Neural cell (in vitro differentiated cells): ENCODE data around the gene HIPK4. TPM values are rescaled to one million over a fixed set of nuclear protein-coding genes. Genes with fewer than 3 reads are reported as not detected.

ENCODE experiments used
- H2AFZ ChIP-seq: fragments of 200-600, 300-800 bp; sonication (generic), shearing (Covaris generic); 2 replicates; pipeline ENCODE4 v1.6.0; 2014; ENCODE audit warnings: low read depth, mild to moderate bottlenecking, antibody characterized with exemption, low read length, moderate library complexity
- H3F3A ChIP-seq: fragments of 200-600 bp; shearing (Covaris generic); 2 replicates; pipeline ENCODE4 v1.6.1; 2016; ENCODE audit warnings: mild to moderate bottlenecking, moderate library complexity, mixed read lengths, antibody characterized with exemption, low read length; ENCODE audit not compliant: insufficient read depth, poor library complexity, severe bottlenecking
- H3K27ac ChIP-seq: fragments of 200-600, 300-800 bp; sonication (generic), shearing (Covaris generic); 2 replicates; pipeline ENCODE4 v1.5.1; 2014; ENCODE audit warnings: mild to moderate bottlenecking, low read length, moderate library complexity
- H3K27me3 ChIP-seq: fragments of 300-800, 200-600 bp; sonication (generic), shearing (Covaris generic); 2 replicates; pipeline ENCODE4 v1.6.0; 2014; ENCODE audit warnings: mild to moderate bottlenecking, low read depth, low read length, moderate library complexity; ENCODE audit not compliant: insufficient read depth
- H3K36me3 ChIP-seq: fragments of 300-800, 200-600 bp; sonication (generic), shearing (Covaris generic); 2 replicates; pipeline ENCODE4 v1.5.1; 2014; ENCODE audit warnings: mild to moderate bottlenecking, antibody characterized with exemption, low read length, moderate library complexity; ENCODE audit not compliant: insufficient read depth
- H3K4me2 ChIP-seq: fragments of 300-800, 200-600 bp; sonication (generic), shearing (Covaris generic); 2 replicates; pipeline ENCODE4 v1.6.0; 2014; ENCODE audit warnings: mild to moderate bottlenecking, low read length
- H3K4me3 ChIP-seq: fragments of 300-800, 200-600 bp; sonication (generic), shearing (Covaris generic); 2 replicates; pipeline ENCODE4 v1.5.1; 2014; ENCODE audit warnings: mild to moderate bottlenecking, low read length, moderate library complexity
- H3K79me2 ChIP-seq: fragments of 200-600 bp; shearing (Covaris generic); replicated peaks from 2 replicates; pipeline ENCODE4 v1.6.0; 2014; ENCODE audit warnings: mild to moderate bottlenecking, low read length, moderate library complexity; ENCODE audit not compliant: insufficient read depth
- H3K9ac ChIP-seq: fragments of 300-800, 200-600 bp; sonication (generic), shearing (Covaris generic); 2 replicates; pipeline ENCODE4 v1.6.1; 2016; ENCODE audit warnings: mild to moderate bottlenecking, low read length, mixed read lengths
- H3K9me2 ChIP-seq: fragments of 200-600 bp; shearing (Covaris generic); 2 replicates; pipeline ENCODE4 v1.6.1; 2016; ENCODE audit warnings: mild to moderate bottlenecking, low read length, mixed read lengths; ENCODE audit not compliant: insufficient read depth
- H3K9me3 ChIP-seq: fragments of 200-600, 300-800 bp; sonication (generic), shearing (Covaris generic); 2 replicates; pipeline ENCODE4 v1.6.1; 2016; ENCODE audit warnings: mild to moderate bottlenecking, mixed run types, low read length, moderate library complexity, mixed read lengths
- H4K20me1 ChIP-seq: fragments of 200-600 bp; shearing (Covaris generic); 2 replicates; pipeline ENCODE4 v1.6.1; 2016; ENCODE audit warnings: mild to moderate bottlenecking, mixed run types; ENCODE audit not compliant: insufficient read depth
- EP300 ChIP-seq: fragments of 450-650 bp; conservative IDR thresholded peaks from 2 replicates; pipeline ENCODE4 v1.6.1; 2014; ENCODE audit warnings: antibody characterized with exemption, mild to moderate bottlenecking, moderate library complexity; ENCODE audit not compliant: poor library complexity, severe bottlenecking
- EZH2 ChIP-seq: fragments of 200-600, 300-800 bp; shearing (Covaris generic), sonication (generic); IDR thresholded peaks from 2 replicates; pipeline ENCODE4 v1.6.1; 2014; ENCODE audit warnings: antibody characterized with exemption, low read length, borderline replicate concordance, mild to moderate bottlenecking; ENCODE audit not compliant: insufficient read depth, poor library complexity, severe bottlenecking
- MXI1 ChIP-seq: fragments of 450-650 bp; conservative IDR thresholded peaks from 2 replicates; pipeline ENCODE4 v1.6.1; 2014; ENCODE audit warnings: antibody characterized with exemption, mild to moderate bottlenecking; ENCODE audit not compliant: poor library complexity, severe bottlenecking
- POLR2AphosphoS5 ChIP-seq: IDR thresholded peaks from 2 replicates; pipeline ENCODE4 v1.6.1; 2012
- RAD21 ChIP-seq: fragments of 450-650 bp; conservative IDR thresholded peaks from 2 replicates; pipeline ENCODE4 v1.6.1; 2014; ENCODE audit warnings: antibody characterized with exemption, mild to moderate bottlenecking, moderate library complexity
- SMC3 ChIP-seq: fragments of 450-650 bp; conservative IDR thresholded peaks from 2 replicates; pipeline ENCODE4 v1.6.1; 2014; ENCODE audit warnings: antibody characterized with exemption, mild to moderate bottlenecking, moderate library complexity; ENCODE audit not compliant: poor library complexity
- TAF1 ChIP-seq: IDR thresholded peaks from 2 replicates; pipeline ENCODE4 v1.6.1; 2012; ENCODE audit warnings: low read depth
- polyA plus RNA-seq: library from polyadenylated mRNA; depleted of rRNA; stranded (reverse); fragments of >200 nt; gene quantifications from 2 replicates; pipeline ENCODE4 v1.2.3, GENCODE V29; 2014
- TF ChIP-seq, protein P1 (sequence below): IDR thresholded peaks from 2 replicates; pipeline ENCODE4 v1.6.1; 2012; ENCODE audit warnings: borderline replicate concordance
- TF ChIP-seq, protein P2 (sequence below): fragments of 450-650 bp; IDR thresholded peaks from 2 replicates; pipeline ENCODE4 v1.5.1; 2014; ENCODE audit warnings: antibody characterized with exemption, mild to moderate bottlenecking, moderate library complexity; ENCODE audit not compliant: poor library complexity, severe bottlenecking

HIPK4 gene
- polyA plus RNA-seq, 1 donor from 2014 or later = not detected

DNA sequence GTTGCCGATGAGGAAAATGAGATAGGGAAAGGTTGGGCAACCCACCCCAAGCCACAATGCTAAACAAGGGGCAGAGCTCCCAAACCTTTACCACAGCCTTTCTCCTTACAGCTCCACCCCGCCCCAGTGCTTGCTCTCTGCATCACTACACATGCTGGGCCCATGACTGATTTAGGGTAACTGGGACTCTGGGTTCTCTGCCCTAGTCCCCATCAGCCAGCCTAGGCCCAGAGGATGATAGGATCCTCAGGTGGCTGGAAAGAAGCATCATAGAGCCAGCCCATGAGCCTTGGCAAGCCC lies 53.4 kb downstream of the HIPK4 start:
- no peak overlapping the region for H3K4me2 ChIP-seq
- TF ChIP-seq EP300 = no peak
- H3K27ac ChIP-seq = no peak overlapping the region
- H3K36me3 ChIP-seq = no peaks in the 10 kb centered on the region
- H3K9ac ChIP-seq = no peak overlapping the region
- no peak overlapping the region for H3K4me3 ChIP-seq
- H3K9me2 ChIP-seq = no peaks in the 10 kb centered on the region
- no peak overlapping the region for H2AFZ ChIP-seq
- no peaks in the 10 kb centered on the region for H3K27me3 ChIP-seq
- no peaks in the 10 kb centered on the region for H3K79me2 ChIP-seq
- no peaks in the 10 kb centered on the region for H3F3A ChIP-seq
- no peaks in the 10 kb centered on the region for H4K20me1 ChIP-seq
- H3K9me3 ChIP-seq = no peaks in the 10 kb centered on the region

DNA sequence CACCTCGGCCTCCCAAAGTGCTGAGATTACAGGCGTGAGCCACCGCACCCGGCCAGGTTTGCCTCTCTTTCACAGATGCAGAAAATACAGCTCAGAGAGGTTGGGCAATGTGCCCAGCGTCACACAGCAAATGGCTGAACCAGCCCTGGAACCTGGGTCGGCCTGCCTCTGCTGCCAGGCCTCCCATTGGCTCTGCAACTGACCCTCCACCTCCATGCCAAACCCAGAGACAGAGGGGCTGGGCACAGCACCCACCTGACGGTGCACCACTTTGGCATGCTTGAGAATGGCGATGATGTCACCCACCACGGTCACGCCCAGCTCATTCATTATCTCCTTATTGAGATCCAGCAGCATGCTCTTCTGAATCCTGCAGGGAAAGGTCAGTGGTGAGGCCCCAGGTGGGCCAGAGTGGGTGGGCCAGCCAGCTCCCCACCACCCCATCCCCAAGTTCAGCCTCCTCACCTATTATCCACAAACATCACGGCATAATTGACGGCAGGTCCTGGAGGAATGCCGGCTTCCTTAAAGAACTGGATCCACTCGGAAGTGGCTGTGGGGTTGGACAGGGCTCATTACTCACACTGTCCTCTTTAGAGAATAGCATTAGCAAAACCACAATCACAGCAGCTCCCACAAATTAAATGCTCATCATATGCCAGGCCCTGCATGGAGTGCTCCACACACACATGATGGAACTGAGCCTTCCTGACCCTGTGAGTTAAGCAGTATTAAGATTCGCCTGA lies 54.0 kb downstream of the HIPK4 start:
- Histone ChIP-seq H3K9me2 (no peaks in the 10 kb centered on the region), H3K27me3 (no peaks in the 10 kb centered on the region), H2AFZ (no peak overlapping the region), H3K27ac (no peak overlapping the region), H3K4me2 (no peak overlapping the region), H3K4me3 (no peak overlapping the region), H4K20me1 (no peaks in the 10 kb centered on the region), H3K9me3 (no peaks in the 10 kb centered on the region), H3K36me3 (no peaks in the 10 kb centered on the region), H3K9ac (no peak overlapping the region), H3F3A (no peaks in the 10 kb centered on the region), H3K79me2 (no peaks in the 10 kb centered on the region)
- TF ChIP-seq EP300 (no peak), POLR2AphosphoS5 (no peak), RAD21 (no peak), EZH2 (no peak), SMC3 (no peak), MXI1 (no peak), TAF1 (no peak)
- TF ChIP-seq, protein P1, sequence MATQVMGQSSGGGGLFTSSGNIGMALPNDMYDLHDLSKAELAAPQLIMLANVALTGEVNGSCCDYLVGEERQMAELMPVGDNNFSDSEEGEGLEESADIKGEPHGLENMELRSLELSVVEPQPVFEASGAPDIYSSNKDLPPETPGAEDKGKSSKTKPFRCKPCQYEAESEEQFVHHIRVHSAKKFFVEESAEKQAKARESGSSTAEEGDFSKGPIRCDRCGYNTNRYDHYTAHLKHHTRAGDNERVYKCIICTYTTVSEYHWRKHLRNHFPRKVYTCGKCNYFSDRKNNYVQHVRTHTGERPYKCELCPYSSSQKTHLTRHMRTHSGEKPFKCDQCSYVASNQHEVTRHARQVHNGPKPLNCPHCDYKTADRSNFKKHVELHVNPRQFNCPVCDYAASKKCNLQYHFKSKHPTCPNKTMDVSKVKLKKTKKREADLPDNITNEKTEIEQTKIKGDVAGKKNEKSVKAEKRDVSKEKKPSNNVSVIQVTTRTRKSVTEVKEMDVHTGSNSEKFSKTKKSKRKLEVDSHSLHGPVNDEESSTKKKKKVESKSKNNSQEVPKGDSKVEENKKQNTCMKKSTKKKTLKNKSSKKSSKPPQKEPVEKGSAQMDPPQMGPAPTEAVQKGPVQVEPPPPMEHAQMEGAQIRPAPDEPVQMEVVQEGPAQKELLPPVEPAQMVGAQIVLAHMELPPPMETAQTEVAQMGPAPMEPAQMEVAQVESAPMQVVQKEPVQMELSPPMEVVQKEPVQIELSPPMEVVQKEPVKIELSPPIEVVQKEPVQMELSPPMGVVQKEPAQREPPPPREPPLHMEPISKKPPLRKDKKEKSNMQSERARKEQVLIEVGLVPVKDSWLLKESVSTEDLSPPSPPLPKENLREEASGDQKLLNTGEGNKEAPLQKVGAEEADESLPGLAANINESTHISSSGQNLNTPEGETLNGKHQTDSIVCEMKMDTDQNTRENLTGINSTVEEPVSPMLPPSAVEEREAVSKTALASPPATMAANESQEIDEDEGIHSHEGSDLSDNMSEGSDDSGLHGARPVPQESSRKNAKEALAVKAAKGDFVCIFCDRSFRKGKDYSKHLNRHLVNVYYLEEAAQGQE = no peak
- TF ChIP-seq, protein P2, sequence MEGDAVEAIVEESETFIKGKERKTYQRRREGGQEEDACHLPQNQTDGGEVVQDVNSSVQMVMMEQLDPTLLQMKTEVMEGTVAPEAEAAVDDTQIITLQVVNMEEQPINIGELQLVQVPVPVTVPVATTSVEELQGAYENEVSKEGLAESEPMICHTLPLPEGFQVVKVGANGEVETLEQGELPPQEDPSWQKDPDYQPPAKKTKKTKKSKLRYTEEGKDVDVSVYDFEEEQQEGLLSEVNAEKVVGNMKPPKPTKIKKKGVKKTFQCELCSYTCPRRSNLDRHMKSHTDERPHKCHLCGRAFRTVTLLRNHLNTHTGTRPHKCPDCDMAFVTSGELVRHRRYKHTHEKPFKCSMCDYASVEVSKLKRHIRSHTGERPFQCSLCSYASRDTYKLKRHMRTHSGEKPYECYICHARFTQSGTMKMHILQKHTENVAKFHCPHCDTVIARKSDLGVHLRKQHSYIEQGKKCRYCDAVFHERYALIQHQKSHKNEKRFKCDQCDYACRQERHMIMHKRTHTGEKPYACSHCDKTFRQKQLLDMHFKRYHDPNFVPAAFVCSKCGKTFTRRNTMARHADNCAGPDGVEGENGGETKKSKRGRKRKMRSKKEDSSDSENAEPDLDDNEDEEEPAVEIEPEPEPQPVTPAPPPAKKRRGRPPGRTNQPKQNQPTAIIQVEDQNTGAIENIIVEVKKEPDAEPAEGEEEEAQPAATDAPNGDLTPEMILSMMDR = no peak

DNA sequence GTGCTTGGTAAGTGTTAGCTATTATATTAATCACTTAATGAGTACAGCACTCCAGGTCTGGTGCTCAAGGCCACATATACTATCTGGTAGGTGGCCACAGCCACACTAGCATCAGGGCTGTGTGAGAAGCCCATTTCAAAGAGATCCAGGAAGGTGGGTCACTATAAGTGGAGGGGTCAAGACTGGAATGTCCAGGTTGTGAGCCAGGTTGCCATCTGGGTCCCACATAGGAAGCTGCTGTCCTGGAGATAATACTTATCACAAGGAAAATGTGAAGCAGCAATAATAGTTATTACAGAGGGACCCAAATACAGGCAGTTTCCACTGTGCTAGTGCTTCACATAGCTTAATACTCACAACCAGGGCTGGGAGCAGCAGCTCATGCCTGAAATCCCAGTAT lies 54.9 kb downstream of the HIPK4 start:
- Histone ChIP-seq H3K4me3 (no peak overlapping the region), H3K79me2 (no peaks in the 10 kb centered on the region), H3K4me2 (no peak overlapping the region), H3K9me3 (no peaks in the 10 kb centered on the region), H2AFZ (no peak overlapping the region), H4K20me1 (no peaks in the 10 kb centered on the region), H3K27me3 (no peaks in the 10 kb centered on the region), H3F3A (no peaks in the 10 kb centered on the region), H3K9me2 (no peaks in the 10 kb centered on the region), H3K27ac (no peak overlapping the region), H3K36me3 (no peaks in the 10 kb centered on the region), H3K9ac (no peak overlapping the region)
- TF ChIP-seq EZH2 (no peak), POLR2AphosphoS5 (no peak), RAD21 (no peak), EP300 (no peak), TAF1 (no peak), SMC3 (no peak)
- TF ChIP-seq, protein P1 = no peak
- TF ChIP-seq, protein P2 = no peak
